Measurements from ENCODE around the gene SEC23IP. TPM values are rescaled to one million over a fixed set of nuclear protein-coding genes. Genes with fewer than 3 reads are reported as not detected.

SEC23IP gene
- total RNA-seq, 2 donors from 2014 or later = 70.5 to 93.6 TPM

- Histone ChIP-seq H3K36me3 (ENCODE audit: control insufficient read depth, insufficient read depth, low read length) (no peaks in the 10 kb centered on the region), H3K27ac (ENCODE audit: low read depth, low read length) (no peak overlapping the region), H3K9me3 (ENCODE audit: control insufficient read depth, low read length) (no peaks in the 10 kb centered on the region), H3K27me3 (ENCODE audit: control insufficient read depth, insufficient read depth, low read length, poor library complexity, severe bottlenecking) (no peaks in the 10 kb centered on the region), H3K4me1 (ENCODE audit: control insufficient read depth, insufficient read depth, low read length) (no peaks in the 10 kb centered on the region), H3K4me3 (ENCODE audit: low read length) (no peak overlapping the region), H3K9ac (ENCODE audit: extremely low read depth, low read length, poor library complexity, severe bottlenecking) (no peak overlapping the region)
- no peaks in the 10 kb centered on the region for H3K9me3 Mint-ChIP-seq
- 91 to 95% methylated on average over 2 to 3 of the region's 3 CpGs for WGBS, 2 experiments (ENCODE audit: insufficient coverage in 1 of 2, insufficient read length in 1 of 2)
- no peak for TF ChIP-seq CTCF (conservative IDR thresholded peaks at IDR 0.05)
- DNase-seq = no peak
- H3K4me1 Mint-ChIP-seq = peaks cover 4% of the 10 kb centered on the region
- no peak overlapping the region for H3K4me3 Mint-ChIP-seq
- H3K27ac Mint-ChIP-seq = no peak overlapping the region
- no peaks in the 10 kb centered on the region for H3K36me3 Mint-ChIP-seq (ENCODE audit: low read depth)
- no peaks in the 10 kb centered on the region for H3K27me3 Mint-ChIP-seq (ENCODE audit: insufficient read depth)
Observed at GRCh38 chr10:119976421-119976820, 83.9 kb downstream of the SEC23IP start.

- no peaks in the 10 kb centered on the region for H3K36me3 ChIP-seq (ENCODE audit: control insufficient read depth, insufficient read depth, low read length)
- Mint-ChIP-seq H3K36me3 (ENCODE audit: low read depth) (no peaks in the 10 kb centered on the region), H3K27me3 (ENCODE audit: insufficient read depth) (no peaks in the 10 kb centered on the region), H3K27ac (no peak overlapping the region), H3K9me3 (peaks cover 12% of the 10 kb centered on the region), H3K4me3 (no peak overlapping the region), H3K4me1 (peaks cover 4% of the 10 kb centered on the region)
- no peaks in the 10 kb centered on the region for H3K4me1 ChIP-seq (ENCODE audit: control insufficient read depth, insufficient read depth, low read length)
- H3K27ac ChIP-seq (ENCODE audit: low read depth, low read length) = no peak overlapping the region
- H3K9me3 ChIP-seq (ENCODE audit: control insufficient read depth, low read length) = no peaks in the 10 kb centered on the region
- TF ChIP-seq CTCF (conservative IDR thresholded peaks at IDR 0.05) = no peak
- DNase-seq = no peak
- 92 to 95% methylated on average over 5 of the region's 5 CpGs for WGBS, 2 experiments (ENCODE audit: insufficient coverage in 1 of 2, insufficient read length in 1 of 2)
- H3K27me3 ChIP-seq (ENCODE audit: control insufficient read depth, insufficient read depth, low read length, poor library complexity, severe bottlenecking) = no peaks in the 10 kb centered on the region
- no peak overlapping the region for H3K4me3 ChIP-seq (ENCODE audit: low read length)
- H3K9ac ChIP-seq (ENCODE audit: extremely low read depth, low read length, poor library complexity, severe bottlenecking) = no peak overlapping the region
Observed at GRCh38 chr10:119980956-119981750, 88.6 kb downstream of the SEC23IP start.

- Histone ChIP-seq H3K9me3 (ENCODE audit: control insufficient read depth, low read length) (no peaks in the 10 kb centered on the region), H3K4me1 (ENCODE audit: control insufficient read depth, insufficient read depth, low read length) (no peaks in the 10 kb centered on the region), H3K27me3 (ENCODE audit: control insufficient read depth, insufficient read depth, low read length, poor library complexity, severe bottlenecking) (no peaks in the 10 kb centered on the region), H3K27ac (ENCODE audit: low read depth, low read length) (no peak overlapping the region), H3K9ac (ENCODE audit: extremely low read depth, low read length, poor library complexity, severe bottlenecking) (no peak overlapping the region), H3K36me3 (ENCODE audit: control insufficient read depth, insufficient read depth, low read length) (no peaks in the 10 kb centered on the region), H3K4me3 (ENCODE audit: low read length) (no peak overlapping the region)
- Mint-ChIP-seq H3K27ac (no peak overlapping the region), H3K4me1 (peaks cover 4% of the 10 kb centered on the region), H3K36me3 (ENCODE audit: low read depth) (no peaks in the 10 kb centered on the region), H3K27me3 (ENCODE audit: insufficient read depth) (no peaks in the 10 kb centered on the region), H3K9me3 (peaks cover 15% of the 10 kb centered on the region), H3K4me3 (no peak overlapping the region)
- no peak for DNase-seq
- TF ChIP-seq CTCF (conservative IDR thresholded peaks at IDR 0.05) = no peak
- 55 to 67% methylated on average over 1 of the region's 1 CpG for WGBS, 2 experiments (ENCODE audit: insufficient coverage in 1 of 2, insufficient read length in 1 of 2)
Observed at GRCh38 chr10:119981826-119982225, 89.3 kb downstream of the SEC23IP start.
